Spleen (tissue), 11 donors: Measurements from ENCODE around the gene PEAK1. TPM values are rescaled to one million over a fixed set of nuclear protein-coding genes. Genes with fewer than 3 reads are reported as not detected.

Source experiments
- DNase-seq: peaks from one replicate; pipeline ENCODE4 v3.0.0-alpha.2; 2020
- H3K27ac ChIP-seq, 8 donors: fragments of 200-600 bp; sonication (generic) in 7 of 8; 1 replicate in 4 of 8; 2 replicates in 4 of 8; pipeline versions ENCODE4 v1.5.0 to v1.8.0; 2016 to 2021; ENCODE audit warnings: inconsistent platforms in 4 of 8, mild to moderate bottlenecking in 4 of 8, moderate library complexity in 1 of 8
- H3K27me3 ChIP-seq, 7 donors: fragments of 200-600 bp; sonication (generic) in 6 of 7; replicated peaks in 1 of 7; 1 replicate in 4 of 7; 2 replicates in 3 of 7; pipeline versions ENCODE4 v1.5.0 to v1.8.0; 2016 to 2021; ENCODE audit warnings: inconsistent platforms in 3 of 7, mild to moderate bottlenecking in 1 of 7
- H3K36me3 ChIP-seq, 6 donors: fragments of 200-600 bp; sonication (generic) in 5 of 6; 1 replicate in 4 of 6; 2 replicates in 2 of 6; pipeline versions ENCODE4 v1.5.0 to v1.8.0; 2016 to 2021; ENCODE audit warnings: inconsistent platforms in 2 of 6
- H3K4me1 ChIP-seq, 6 donors: fragments of 200-600 bp; sonication (generic) in 5 of 6; 1 replicate in 3 of 6; 2 replicates in 3 of 6; pipeline versions ENCODE4 v1.5.0 to v1.8.0; 2016 to 2021; ENCODE audit warnings: inconsistent platforms in 3 of 6
- H3K4me3 ChIP-seq, 8 donors: fragments of 200-600 bp; sonication (generic) in 7 of 8; 1 replicate in 4 of 8; 2 replicates in 4 of 8; pipeline versions ENCODE4 v1.5.0 to v1.8.0; 2016 to 2021; ENCODE audit warnings: inconsistent platforms in 4 of 8, mild to moderate bottlenecking in 4 of 8, moderate library complexity in 2 of 8
- H3K9me3 ChIP-seq, 8 donors: fragments of 200-600 bp; sonication (generic) in 7 of 8; 1 replicate in 4 of 8; 2 replicates in 4 of 8; pipeline versions ENCODE4 v1.5.0 to v1.8.0; 2016 to 2021; ENCODE audit warnings: inconsistent platforms in 4 of 8
- POLR2A ChIP-seq, 3 donors: fragments of 450-650 bp; IDR thresholded peaks; one replicate each; pipeline ENCODE4 v1.5.1; 2017; ENCODE audit warnings: antibody characterized with exemption in 3 of 3, mild to moderate bottlenecking in 1 of 3
- POLR2AphosphoS5 ChIP-seq, 3 donors: sonication (generic); formaldehyde crosslinking; IDR thresholded peaks; one replicate each; pipeline ENCODE4 v1.5.1; 2017; ENCODE audit warnings: antibody characterized with exemption in 3 of 3
- WGBS, 5 donors: extraction: QIAGEN DNeasy Blood & Tissue Kit in 3 of 5; methylation state at CpG; one replicate each; pipeline versions ENCODE4 v1.1.5 to v1.1.7; 2013 to 2018; 5-methylcytosine and 5-hydroxymethylcytosine counted together
- intact Hi-C: fragments of 100-400 bp; cut with DNase I; formaldehyde crosslinking; loops from one replicate; pipeline ENCODE4 v1.15.0; 2023; ENCODE audit warnings: low total_unique reads
- polyA plus RNA-seq, 3 donors: library from polyadenylated mRNA; stranded (reverse); fragments of 200-250 nt; gene quantifications; one replicate each; pipeline ENCODE4 v1.2.1, GENCODE V29; 2013
- total RNA-seq, 7 donors: library from RNA; depleted of rRNA in 3 of 7; stranded (reverse); fragments of >200 nt in 3 of 7; fragmentation: NEBNext Ultra II Directional in 4 of 7; extraction: Animal tissue kit (Norgen Biotek cat#: 25700) in 4 of 7; gene quantifications; one replicate each; pipeline versions ENCODE4 v1.1.0 to v1.2.1, GENCODE V29; 2016 to 2021
- TF ChIP-seq, protein P1 (sequence below), 11 experiments: fragments of 200-600 bp in 7 of 11; fragments of 450-650 bp in 4 of 11; sonication (generic) in 4 of 11; IDR thresholded peaks in 8 of 11; conservative IDR thresholded peaks in 3 of 11; 1 replicate in 7 of 11; 2 replicates in 4 of 11; pipeline versions ENCODE4 v1.4.0 to v1.8.0; 2016 to 2021; ENCODE audit warnings: antibody characterized with exemption in 11 of 11, inconsistent platforms in 4 of 11, mild to moderate bottlenecking in 1 of 11
- donor health status: healthy with polysubstance abuse.
- donor health status: DM: no; HTN: no; CAD: no; lungs with moderate emphysema.
- donor health status: DM: no; HTN: no; CAD: no.
- donor health status: Bipolar disorder and iron deficiency.
- donor health status: healthy.
- donor health status: DM: no; HTN: no; CAD: no.
- donor health status: DM: yes; HTN: yes; CAD: no.

Gene PEAK1
- total and polyA plus RNA-seq, 10 donors: 5.0 to 415 (median 175) TPM

DNA sequence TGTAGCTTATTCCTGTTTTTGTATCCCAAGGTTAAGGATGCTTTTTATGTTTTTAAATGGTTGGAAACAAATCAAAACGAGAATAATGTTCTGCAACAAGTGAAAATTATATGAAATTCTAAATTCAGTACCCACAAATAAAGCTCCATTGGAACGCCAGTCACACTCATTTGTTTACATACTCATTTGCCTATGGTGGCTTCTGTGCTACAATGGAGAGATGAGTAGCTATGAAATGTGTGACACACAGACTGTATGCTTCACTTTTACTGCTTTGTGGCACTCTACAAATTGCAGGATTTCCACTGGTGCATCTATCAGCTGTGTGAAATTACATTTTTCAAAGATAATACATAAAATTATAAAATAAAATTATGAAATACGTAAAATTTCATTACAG lies 236.8 kb downstream of the PEAK1 start:
- H3K4me3 ChIP-seq: no peak overlapping the region
- intact Hi-C loops: no loop called here
- H3K4me1 ChIP-seq: peaks cover 25 to 100% (median 84%) of the 10 kb centered on the region in 6 donors
- WGBS, 5 donors: 68 to 88% (median 78%) methylated on average over 3 of the region's 3 CpGs
- H3K36me3 ChIP-seq: peaks cover 0 to 29% (median 0%) of the 10 kb centered on the region in 6 donors
- peak overlapping the region in 6 of 8 donors; percentile 9 to 86 (median 77) for H3K27ac ChIP-seq
- DNase-seq: no peak
- no peak for TF ChIP-seq POLR2A (IDR thresholded peaks at IDR 0.05)
- TF ChIP-seq POLR2AphosphoS5 (IDR thresholded peaks at IDR 0.05): no peak
- TF ChIP-seq, protein P1, sequence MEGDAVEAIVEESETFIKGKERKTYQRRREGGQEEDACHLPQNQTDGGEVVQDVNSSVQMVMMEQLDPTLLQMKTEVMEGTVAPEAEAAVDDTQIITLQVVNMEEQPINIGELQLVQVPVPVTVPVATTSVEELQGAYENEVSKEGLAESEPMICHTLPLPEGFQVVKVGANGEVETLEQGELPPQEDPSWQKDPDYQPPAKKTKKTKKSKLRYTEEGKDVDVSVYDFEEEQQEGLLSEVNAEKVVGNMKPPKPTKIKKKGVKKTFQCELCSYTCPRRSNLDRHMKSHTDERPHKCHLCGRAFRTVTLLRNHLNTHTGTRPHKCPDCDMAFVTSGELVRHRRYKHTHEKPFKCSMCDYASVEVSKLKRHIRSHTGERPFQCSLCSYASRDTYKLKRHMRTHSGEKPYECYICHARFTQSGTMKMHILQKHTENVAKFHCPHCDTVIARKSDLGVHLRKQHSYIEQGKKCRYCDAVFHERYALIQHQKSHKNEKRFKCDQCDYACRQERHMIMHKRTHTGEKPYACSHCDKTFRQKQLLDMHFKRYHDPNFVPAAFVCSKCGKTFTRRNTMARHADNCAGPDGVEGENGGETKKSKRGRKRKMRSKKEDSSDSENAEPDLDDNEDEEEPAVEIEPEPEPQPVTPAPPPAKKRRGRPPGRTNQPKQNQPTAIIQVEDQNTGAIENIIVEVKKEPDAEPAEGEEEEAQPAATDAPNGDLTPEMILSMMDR (IDR thresholded peaks at IDR 0.05 in 8 of 11, conservative IDR thresholded peaks at IDR 0.05 in 3 of 11): no peak
- H3K9me3 ChIP-seq: no peaks in the 10 kb centered on the region
- H3K27me3 ChIP-seq: no peaks in the 10 kb centered on the region

GRCh38 chr15:77181305-77182074 lies 238.4 kb downstream of the PEAK1 start:
- Histone ChIP-seq H3K27me3 (no peaks in the 10 kb centered on the region), H3K9me3 (no peaks in the 10 kb centered on the region), H3K36me3 (peaks cover 0 to 36% (median 0%) of the 10 kb centered on the region in 6 donors), H3K27ac (peak overlapping the region in 7 of 8 donors; percentile 49 to 86 (median 73)), H3K4me1 (peaks cover 11 to 93% (median 70%) of the 10 kb centered on the region in 6 donors), H3K4me3 (peak overlapping the region in 1 of 8 donors; percentile 23)
- TF ChIP-seq, protein P1 (IDR thresholded peaks at IDR 0.05 in 8 of 11, conservative IDR thresholded peaks at IDR 0.05 in 3 of 11): no peak
- TF ChIP-seq POLR2A (IDR thresholded peaks at IDR 0.05) (no peak), POLR2AphosphoS5 (IDR thresholded peaks at IDR 0.05) (peak in 1 of 3 donors; percentile 45)
- 50 to 71% (median 67%) methylated on average over 5 of the region's 5 CpGs for WGBS, 5 donors
- DNase-seq: peak; percentile 72
- intact Hi-C loops: no loop called here

- no peaks in the 10 kb centered on the region for H3K9me3 ChIP-seq
- 75 to 93% (median 79%) methylated on average over 5 of the region's 5 CpGs for WGBS, 5 donors
- peaks cover 11 to 85% (median 62%) of the 10 kb centered on the region in 6 donors for H3K4me1 ChIP-seq
- no peak overlapping the region for H3K4me3 ChIP-seq
- H3K27me3 ChIP-seq: no peaks in the 10 kb centered on the region
- intact Hi-C loops: no loop called here
- no peak for DNase-seq
- TF ChIP-seq, protein P1 (IDR thresholded peaks at IDR 0.05 in 8 of 11, conservative IDR thresholded peaks at IDR 0.05 in 3 of 11): no peak
- peak overlapping the region in 7 of 8 donors; percentile 49 to 86 (median 73) for H3K27ac ChIP-seq
- peaks cover 0 to 36% (median 0%) of the 10 kb centered on the region in 6 donors for H3K36me3 ChIP-seq
These were observed 239.1 kb downstream of the PEAK1 start for GRCh38 chr15:77180757-77181156.

GRCh38 chr15:77180270-77180669 lies 239.6 kb downstream of the PEAK1 start:
- intact Hi-C loops: no loop called here
- no peak for DNase-seq
- peak overlapping the region; percentile 13 to 86 (median 72) for H3K27ac ChIP-seq
- H3K27me3 ChIP-seq: no peaks in the 10 kb centered on the region
- 92 to 95% (median 93%) methylated on average over 6 of the region's 6 CpGs for WGBS, 5 donors
- H3K36me3 ChIP-seq: peaks cover 0 to 36% (median 0%) of the 10 kb centered on the region in 6 donors
- no peaks in the 10 kb centered on the region for H3K9me3 ChIP-seq
- peaks cover 11 to 81% (median 57%) of the 10 kb centered on the region in 6 donors for H3K4me1 ChIP-seq
- no peak overlapping the region for H3K4me3 ChIP-seq
- TF ChIP-seq POLR2AphosphoS5 (IDR thresholded peaks at IDR 0.05): no peak
- TF ChIP-seq POLR2A (IDR thresholded peaks at IDR 0.05): no peak
- TF ChIP-seq, protein P1 (IDR thresholded peaks at IDR 0.05 in 8 of 11, conservative IDR thresholded peaks at IDR 0.05 in 3 of 11): no peak
